Measurements from ENCODE around the gene ATF6.

ATF6 gene

DNA sequence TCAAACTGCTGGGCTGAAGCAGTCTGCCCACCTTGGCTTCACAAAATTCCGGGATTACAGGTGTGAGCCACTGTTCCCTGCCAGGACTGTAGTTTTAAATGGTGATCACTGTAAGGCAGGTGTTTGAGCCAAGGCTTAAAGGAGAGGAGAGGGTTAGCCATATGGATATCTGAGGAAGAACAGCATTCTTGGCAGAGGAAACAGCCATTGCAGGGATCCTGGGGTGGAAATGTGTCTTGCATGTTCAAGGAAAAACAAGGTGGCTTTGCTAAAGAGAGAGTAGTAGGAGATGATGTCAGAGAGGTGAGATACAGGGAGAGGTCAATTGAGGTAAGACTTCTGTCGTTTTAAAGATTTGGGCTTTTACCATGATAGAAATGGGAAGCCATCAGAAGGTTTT is 73.5 kb downstream of the ATF6 start:
- no peaks in the 10 kb centered on the region for H3K27me3 ChIP-seq (ENCODE audit: control insufficient read depth in 5 of 5, insufficient read depth in 4 of 5, low read length in 5 of 5)
- H3K36me3 ChIP-seq (ENCODE audit: control insufficient read depth in 5 of 5, insufficient read depth in 5 of 5, low read length in 5 of 5), result peaks cover 6 to 22% (median 10%) of the 10 kb centered on the region in 5 donors
- H3K9ac ChIP-seq (ENCODE audit: low read length in 5 of 5), result no peak overlapping the region
- H3K27ac ChIP-seq (ENCODE audit: low read depth, low read length), result no peak overlapping the region
- no peaks in the 10 kb centered on the region for H3K9me3 ChIP-seq (ENCODE audit: control insufficient read depth in 5 of 5, low read length in 5 of 5)
- no peaks in the 10 kb centered on the region for H3K4me1 ChIP-seq (ENCODE audit: control insufficient read depth in 5 of 5, insufficient read depth in 5 of 5, low read length in 5 of 5)
- no peak overlapping the region for H3K4me3 ChIP-seq (ENCODE audit: low read depth in 1 of 5, low read length in 5 of 5)

- H3K27me3 ChIP-seq (ENCODE audit: control insufficient read depth in 5 of 5, insufficient read depth in 4 of 5, low read length in 5 of 5), result no peaks in the 10 kb centered on the region
- H3K9ac ChIP-seq (ENCODE audit: low read length in 5 of 5), result no peak overlapping the region
- no peaks in the 10 kb centered on the region for H3K9me3 ChIP-seq (ENCODE audit: control insufficient read depth in 5 of 5, low read length in 5 of 5)
- no peaks in the 10 kb centered on the region for H3K4me1 ChIP-seq (ENCODE audit: control insufficient read depth in 5 of 5, insufficient read depth in 5 of 5, low read length in 5 of 5)
- no peak overlapping the region for H3K27ac ChIP-seq (ENCODE audit: low read depth, low read length)
- H3K36me3 ChIP-seq (ENCODE audit: control insufficient read depth in 5 of 5, insufficient read depth in 5 of 5, low read length in 5 of 5), result peaks cover 6 to 24% (median 10%) of the 10 kb centered on the region in 5 donors
- H3K4me3 ChIP-seq (ENCODE audit: low read depth in 1 of 5, low read length in 5 of 5), result no peak overlapping the region
Measured at GRCh38 chr1:161840363-161840762, 74.2 kb downstream of the ATF6 start.

DNA sequence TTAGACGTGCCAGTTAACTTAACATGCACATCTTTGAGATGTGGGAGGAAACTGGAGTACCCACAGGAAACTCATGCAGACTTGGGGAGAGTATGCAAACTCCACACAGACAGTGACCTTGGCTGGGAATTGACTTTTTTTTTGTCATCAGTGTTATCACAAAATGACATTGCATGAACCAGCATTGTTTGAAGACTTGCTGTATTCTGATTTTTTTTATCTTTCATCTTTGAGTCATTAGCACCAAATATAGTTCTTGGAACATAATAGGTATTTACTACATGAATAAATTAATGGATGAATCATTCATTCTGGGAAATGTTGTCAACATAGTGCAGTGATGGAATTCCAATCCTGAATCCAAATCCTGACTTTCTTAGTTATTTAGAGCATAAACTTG is 77.0 kb downstream of the ATF6 start:
- no peaks in the 10 kb centered on the region for H3K4me1 ChIP-seq (ENCODE audit: control insufficient read depth in 5 of 5, insufficient read depth in 5 of 5, low read length in 5 of 5)
- no peaks in the 10 kb centered on the region for H3K27me3 ChIP-seq (ENCODE audit: control insufficient read depth in 5 of 5, insufficient read depth in 4 of 5, low read length in 5 of 5)
- no peak overlapping the region for H3K9ac ChIP-seq (ENCODE audit: low read length in 5 of 5)
- peaks cover 14 to 32% (median 19%) of the 10 kb centered on the region in 5 donors for H3K36me3 ChIP-seq (ENCODE audit: control insufficient read depth in 5 of 5, insufficient read depth in 5 of 5, low read length in 5 of 5)
- no peaks in the 10 kb centered on the region for H3K9me3 ChIP-seq (ENCODE audit: control insufficient read depth in 5 of 5, low read length in 5 of 5)
- no peak overlapping the region for H3K27ac ChIP-seq (ENCODE audit: low read depth, low read length)
- H3K4me3 ChIP-seq (ENCODE audit: low read depth in 1 of 5, low read length in 5 of 5), result no peak overlapping the region

DNA sequence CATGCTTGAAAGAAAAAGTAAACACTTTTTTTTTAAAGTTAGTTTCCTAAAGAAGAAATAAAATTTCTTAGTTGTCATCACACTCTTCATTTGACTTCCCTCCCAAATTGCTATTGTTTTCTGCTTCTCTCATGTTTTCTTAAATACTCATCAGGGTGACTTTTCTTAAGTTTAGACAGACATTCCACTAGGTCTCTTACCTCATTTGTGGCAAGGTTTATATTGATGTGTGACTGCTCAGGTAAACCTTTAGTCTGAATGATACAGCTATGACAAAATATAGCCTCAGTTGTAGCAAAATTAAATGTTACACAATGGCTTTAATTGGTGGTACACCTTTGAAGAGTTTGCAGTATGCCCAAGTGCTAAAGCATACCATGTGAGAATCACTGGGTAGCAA is 78.6 kb downstream of the ATF6 start:
- H3K4me1 ChIP-seq (ENCODE audit: control insufficient read depth in 5 of 5, insufficient read depth in 5 of 5, low read length in 5 of 5), result no peaks in the 10 kb centered on the region
- H3K9ac ChIP-seq (ENCODE audit: low read length in 5 of 5), result no peak overlapping the region
- H3K9me3 ChIP-seq (ENCODE audit: control insufficient read depth in 5 of 5, low read length in 5 of 5), result no peaks in the 10 kb centered on the region
- H3K27ac ChIP-seq (ENCODE audit: low read depth, low read length), result no peak overlapping the region
- no peaks in the 10 kb centered on the region for H3K27me3 ChIP-seq (ENCODE audit: control insufficient read depth in 5 of 5, insufficient read depth in 4 of 5, low read length in 5 of 5)
- H3K4me3 ChIP-seq (ENCODE audit: low read depth in 1 of 5, low read length in 5 of 5), result no peak overlapping the region
- H3K36me3 ChIP-seq (ENCODE audit: control insufficient read depth in 5 of 5, insufficient read depth in 5 of 5, low read length in 5 of 5), result peaks cover 15 to 32% (median 16%) of the 10 kb centered on the region in 5 donors

DNA sequence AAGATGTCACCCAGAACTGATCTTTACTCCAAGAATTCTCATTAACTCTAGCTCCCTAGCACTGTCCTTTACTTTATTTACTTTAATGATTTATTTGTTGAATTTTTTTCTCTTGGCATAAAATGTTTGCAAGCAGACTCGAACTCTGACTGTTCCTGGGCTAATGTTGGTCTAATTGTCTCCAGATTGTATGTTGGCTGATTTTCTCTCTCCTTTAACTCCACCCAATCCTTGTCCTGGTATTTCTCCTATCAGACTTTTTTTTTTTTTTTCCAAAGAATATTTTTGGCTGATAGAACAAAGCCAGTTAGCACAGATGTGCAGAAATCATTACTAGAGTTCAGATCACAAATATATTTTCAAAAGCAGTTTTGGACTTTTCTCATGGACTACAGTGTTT is 82.6 kb downstream of the ATF6 start:
- Histone ChIP-seq H3K9ac (ENCODE audit: low read length in 5 of 5) (peak overlapping the region in 1 of 5 donors; percentile 20), H3K4me1 (ENCODE audit: control insufficient read depth in 5 of 5, insufficient read depth in 5 of 5, low read length in 5 of 5) (no peaks in the 10 kb centered on the region), H3K36me3 (ENCODE audit: control insufficient read depth in 5 of 5, insufficient read depth in 5 of 5, low read length in 5 of 5) (peaks cover 20 to 53% (median 28%) of the 10 kb centered on the region in 5 donors), H3K27me3 (ENCODE audit: control insufficient read depth in 5 of 5, insufficient read depth in 4 of 5, low read length in 5 of 5) (no peaks in the 10 kb centered on the region), H3K9me3 (ENCODE audit: control insufficient read depth in 5 of 5, low read length in 5 of 5) (no peaks in the 10 kb centered on the region), H3K4me3 (ENCODE audit: low read depth in 1 of 5, low read length in 5 of 5) (no peak overlapping the region), H3K27ac (ENCODE audit: low read depth, low read length) (no peak overlapping the region)

GRCh38 chr1:161849518-161849917 is 83.4 kb downstream of the ATF6 start:
- Histone ChIP-seq H3K9ac (ENCODE audit: low read length in 5 of 5) (no peak overlapping the region), H3K27ac (ENCODE audit: low read depth, low read length) (no peak overlapping the region), H3K4me1 (ENCODE audit: control insufficient read depth in 5 of 5, insufficient read depth in 5 of 5, low read length in 5 of 5) (no peaks in the 10 kb centered on the region), H3K9me3 (ENCODE audit: control insufficient read depth in 5 of 5, low read length in 5 of 5) (no peaks in the 10 kb centered on the region), H3K27me3 (ENCODE audit: control insufficient read depth in 5 of 5, insufficient read depth in 4 of 5, low read length in 5 of 5) (no peaks in the 10 kb centered on the region), H3K36me3 (ENCODE audit: control insufficient read depth in 5 of 5, insufficient read depth in 5 of 5, low read length in 5 of 5) (peaks cover 26 to 54% (median 37%) of the 10 kb centered on the region in 5 donors), H3K4me3 (ENCODE audit: low read depth in 1 of 5, low read length in 5 of 5) (no peak overlapping the region)

DNA sequence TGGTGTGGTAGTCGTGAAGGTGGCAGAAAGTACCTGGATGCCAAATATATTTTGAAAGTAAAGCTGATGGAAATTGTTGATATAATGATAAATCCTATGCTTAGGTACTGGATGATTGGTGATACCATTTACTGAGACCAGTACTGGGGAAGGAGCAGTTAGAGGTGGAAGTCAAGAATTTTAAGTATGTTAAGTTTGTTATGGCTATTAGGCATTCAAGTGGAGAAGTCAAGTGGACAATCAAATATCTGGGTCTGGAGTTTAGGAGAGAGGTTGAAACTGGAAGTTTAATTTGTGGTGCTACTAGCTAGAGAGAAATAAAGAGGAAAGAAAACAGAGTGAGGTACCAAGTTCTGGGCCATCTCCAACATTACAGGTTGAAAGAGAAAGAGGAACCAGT is 89.1 kb downstream of the ATF6 start:
- no peak overlapping the region for H3K27ac ChIP-seq (ENCODE audit: low read depth, low read length)
- no peaks in the 10 kb centered on the region for H3K9me3 ChIP-seq (ENCODE audit: control insufficient read depth in 5 of 5, low read length in 5 of 5)
- H3K36me3 ChIP-seq (ENCODE audit: control insufficient read depth in 5 of 5, insufficient read depth in 5 of 5, low read length in 5 of 5), result peaks cover 16 to 33% (median 31%) of the 10 kb centered on the region in 5 donors
- H3K4me3 ChIP-seq (ENCODE audit: low read depth in 1 of 5, low read length in 5 of 5), result no peak overlapping the region
- no peaks in the 10 kb centered on the region for H3K4me1 ChIP-seq (ENCODE audit: control insufficient read depth in 5 of 5, insufficient read depth in 5 of 5, low read length in 5 of 5)
- no peak overlapping the region for H3K9ac ChIP-seq (ENCODE audit: low read length in 5 of 5)
- no peaks in the 10 kb centered on the region for H3K27me3 ChIP-seq (ENCODE audit: control insufficient read depth in 5 of 5, insufficient read depth in 4 of 5, low read length in 5 of 5)

DNA sequence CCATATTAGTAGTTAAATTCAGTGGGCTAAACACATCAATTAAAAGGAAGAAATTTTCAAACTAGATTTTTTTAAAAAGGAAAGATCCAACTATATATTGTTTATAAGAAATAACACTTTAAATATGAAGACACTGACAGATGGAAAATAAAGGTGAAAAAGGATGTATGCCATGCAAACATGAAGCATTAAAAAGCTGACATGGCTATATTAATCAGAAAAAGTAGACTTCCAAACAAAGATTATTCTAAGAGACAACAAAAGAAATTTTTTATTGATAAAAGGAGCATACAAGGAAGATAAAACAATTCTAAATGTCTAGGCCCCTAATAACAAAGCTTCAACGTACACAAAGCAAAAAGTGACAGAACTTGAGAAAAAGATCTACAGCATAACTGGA is 92.2 kb downstream of the ATF6 start:
- Histone ChIP-seq H3K4me3 (ENCODE audit: low read depth in 1 of 5, low read length in 5 of 5) (no peak overlapping the region), H3K9ac (ENCODE audit: low read length in 5 of 5) (no peak overlapping the region), H3K9me3 (ENCODE audit: control insufficient read depth in 5 of 5, low read length in 5 of 5) (no peaks in the 10 kb centered on the region), H3K27ac (ENCODE audit: low read depth, low read length) (no peak overlapping the region), H3K27me3 (ENCODE audit: control insufficient read depth in 5 of 5, insufficient read depth in 4 of 5, low read length in 5 of 5) (no peaks in the 10 kb centered on the region), H3K36me3 (ENCODE audit: control insufficient read depth in 5 of 5, insufficient read depth in 5 of 5, low read length in 5 of 5) (peaks cover 15 to 32% (median 28%) of the 10 kb centered on the region in 5 donors), H3K4me1 (ENCODE audit: control insufficient read depth in 5 of 5, insufficient read depth in 5 of 5, low read length in 5 of 5) (no peaks in the 10 kb centered on the region)

GRCh38 chr1:161863549-161863948 is 97.4 kb downstream of the ATF6 start:
- H3K27ac ChIP-seq (ENCODE audit: low read depth, low read length), result no peak overlapping the region
- H3K4me3 ChIP-seq (ENCODE audit: low read depth in 1 of 5, low read length in 5 of 5), result no peak overlapping the region
- H3K36me3 ChIP-seq (ENCODE audit: control insufficient read depth in 5 of 5, insufficient read depth in 5 of 5, low read length in 5 of 5), result peaks cover 6 to 48% (median 34%) of the 10 kb centered on the region in 5 donors

DNA sequence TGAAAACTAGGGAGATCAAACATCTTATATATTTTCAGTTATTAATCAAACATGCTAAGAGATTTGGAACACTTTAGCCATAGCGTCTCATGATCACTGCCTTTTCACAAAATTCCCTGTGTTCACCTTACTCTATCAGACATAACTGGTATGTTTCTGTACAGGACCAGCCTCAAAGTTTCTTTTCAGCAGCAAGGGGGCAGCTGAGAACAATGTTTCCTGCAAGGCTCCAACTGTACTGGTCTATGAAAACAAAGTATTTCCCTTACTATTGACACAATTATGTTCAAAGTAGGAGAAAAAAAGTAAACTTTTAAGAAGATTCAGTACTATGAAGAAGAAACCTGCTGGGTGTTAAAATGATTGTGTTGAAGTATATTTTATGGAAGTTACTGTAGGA is 98.5 kb downstream of the ATF6 start:
- Histone ChIP-seq H3K4me3 (ENCODE audit: low read depth in 1 of 5, low read length in 5 of 5) (no peak overlapping the region), H3K9ac (ENCODE audit: low read length in 5 of 5) (no peak overlapping the region)

More at GRCh38 chr1:161863549-161863948, 97.4 kb downstream of the ATF6 start:
- Histone ChIP-seq H3K27me3 (ENCODE audit: control insufficient read depth in 5 of 5, insufficient read depth in 4 of 5, low read length in 5 of 5) (no peaks in the 10 kb centered on the region), H3K4me1 (ENCODE audit: control insufficient read depth in 5 of 5, insufficient read depth in 5 of 5, low read length in 5 of 5) (no peaks in the 10 kb centered on the region), H3K9ac (ENCODE audit: low read length in 5 of 5) (no peak overlapping the region), H3K9me3 (ENCODE audit: control insufficient read depth in 5 of 5, low read length in 5 of 5) (no peaks in the 10 kb centered on the region)

GRCh38 chr1:161866241-161866640 is 100.1 kb downstream of the ATF6 start:
- Histone ChIP-seq H3K4me3 (ENCODE audit: low read depth in 1 of 5, low read length in 5 of 5) (no peak overlapping the region), H3K27me3 (ENCODE audit: control insufficient read depth in 5 of 5, insufficient read depth in 4 of 5, low read length in 5 of 5) (no peaks in the 10 kb centered on the region), H3K9ac (ENCODE audit: low read length in 5 of 5) (no peak overlapping the region), H3K4me1 (ENCODE audit: control insufficient read depth in 5 of 5, insufficient read depth in 5 of 5, low read length in 5 of 5) (no peaks in the 10 kb centered on the region), H3K36me3 (ENCODE audit: control insufficient read depth in 5 of 5, insufficient read depth in 5 of 5, low read length in 5 of 5) (peaks cover 4 to 42% (median 30%) of the 10 kb centered on the region in 5 donors), H3K27ac (ENCODE audit: low read depth, low read length) (no peak overlapping the region), H3K9me3 (ENCODE audit: control insufficient read depth in 5 of 5, low read length in 5 of 5) (no peaks in the 10 kb centered on the region)

More for the DNA sequence above, 98.5 kb downstream of the ATF6 start:
- H3K4me1 ChIP-seq (ENCODE audit: control insufficient read depth in 5 of 5, insufficient read depth in 5 of 5, low read length in 5 of 5), result no peaks in the 10 kb centered on the region
- H3K36me3 ChIP-seq (ENCODE audit: control insufficient read depth in 5 of 5, insufficient read depth in 5 of 5, low read length in 5 of 5), result peaks cover 6 to 48% (median 34%) of the 10 kb centered on the region in 5 donors
- H3K27me3 ChIP-seq (ENCODE audit: control insufficient read depth in 5 of 5, insufficient read depth in 4 of 5, low read length in 5 of 5), result no peaks in the 10 kb centered on the region
- H3K27ac ChIP-seq (ENCODE audit: low read depth, low read length), result no peak overlapping the region
- H3K9me3 ChIP-seq (ENCODE audit: control insufficient read depth in 5 of 5, low read length in 5 of 5), result no peaks in the 10 kb centered on the region
